HuH-7 (cell line): ENCODE results near the gene CFAP44.
"Not testable (repeated sequence)": the region's sequence is repeated elsewhere in the genome, so short reads cannot be mapped to it uniquely, and the experiment has no call there.

Experiments used
- DNase-seq: peaks from one replicate; pipeline ENCODE4 v3.0.0; 2011; ENCODE audit warnings: low spot score

The CFAP44 gene

DNA sequence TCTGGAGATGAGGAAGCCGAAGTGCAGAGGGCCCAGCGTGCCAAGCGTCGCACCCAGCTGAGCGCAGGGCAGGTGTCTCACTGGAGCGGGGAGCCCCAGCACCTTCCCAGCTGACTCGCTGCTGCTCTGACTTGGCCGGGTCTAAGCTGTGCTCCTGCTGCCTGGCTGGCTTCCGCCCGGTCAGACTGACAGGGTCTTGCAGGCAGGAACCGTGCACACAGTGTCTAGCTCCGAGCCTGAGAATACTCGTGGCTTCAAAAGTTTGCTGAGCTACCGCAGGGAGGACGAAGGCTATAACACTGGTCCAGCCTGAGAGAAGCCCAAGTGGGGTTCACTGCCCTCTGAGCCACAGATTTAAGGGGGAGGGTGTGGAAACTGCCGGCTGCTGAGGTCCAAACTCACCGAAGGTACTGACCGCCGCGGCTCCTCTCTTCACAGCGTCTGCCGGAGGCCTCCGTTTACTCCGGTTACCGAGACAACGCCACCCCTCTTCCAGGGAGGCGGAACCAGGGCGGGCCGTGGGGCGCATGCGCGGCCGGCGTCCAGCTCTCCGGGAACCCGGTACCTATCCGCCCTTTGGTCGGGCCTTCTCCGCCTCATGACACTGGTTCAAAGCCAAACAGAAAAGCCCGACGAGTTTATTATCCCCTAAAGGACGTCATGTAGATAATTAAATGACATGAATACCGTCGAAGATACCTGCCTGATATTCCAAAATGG, at the start of gene CFAP44:
TSS of gene CFAP44 (minus strand) at position 443 of the 720 bp plus-strand sequence. CDS start 7,829 bp downstream, outside the sequence.
- DNase-seq = no peak

- DNase-seq = no peak
Measured at GRCh38 chr3:113485161-113485609, 43.9 kb upstream of the CFAP44 start.

GRCh38 chr3:113468539-113468938, 27.2 kb upstream of the CFAP44 start:
- no peak for DNase-seq

- no peak for DNase-seq
Measured at GRCh38 chr3:113461488-113461887, 20.2 kb upstream of the CFAP44 start.

GRCh38 chr3:113458554-113458953, 17.3 kb upstream of the CFAP44 start:
- not testable (repeated sequence) for DNase-seq

DNA sequence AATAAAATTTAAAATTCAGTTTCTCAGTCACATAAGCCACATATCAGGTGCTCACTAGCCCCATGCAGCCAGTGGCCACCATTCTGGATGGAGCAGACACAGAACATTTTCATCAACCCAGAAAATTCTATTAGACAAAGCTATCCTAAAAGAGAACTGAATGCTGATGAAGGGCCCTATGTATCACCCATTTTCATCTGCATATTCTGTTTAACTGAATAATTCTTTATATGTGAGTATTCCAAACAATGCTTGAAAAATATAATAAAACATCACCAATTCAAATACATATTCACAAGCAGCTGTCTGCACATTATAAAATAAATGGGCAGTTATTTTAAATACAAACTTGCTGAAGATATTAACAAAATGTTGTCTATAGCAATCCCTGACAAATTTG, 14.2 kb upstream of the CFAP44 start:
- no peak for DNase-seq

DNA sequence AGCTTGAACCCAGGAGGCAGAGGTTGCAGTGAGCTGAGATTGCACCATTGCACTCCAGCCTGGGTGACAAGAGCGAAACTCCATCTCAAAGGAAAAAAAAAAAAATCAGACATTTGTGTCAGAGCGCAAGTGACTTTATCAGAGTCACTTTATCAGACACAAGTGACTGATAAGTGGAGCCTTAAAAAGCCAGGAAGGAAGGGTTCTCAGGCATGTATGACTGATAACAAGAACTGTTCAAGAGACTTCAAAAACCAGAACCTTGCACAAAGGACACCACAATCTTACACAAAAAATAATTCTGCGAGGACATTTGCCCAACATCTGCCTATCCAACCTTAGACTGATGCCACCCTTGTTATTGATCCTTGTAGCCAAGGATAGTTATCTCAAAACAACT, 13.3 kb upstream of the CFAP44 start:
- no peak for DNase-seq

- no peak for DNase-seq
Measured at GRCh38 chr3:113454057-113454456, 12.8 kb upstream of the CFAP44 start.

DNA sequence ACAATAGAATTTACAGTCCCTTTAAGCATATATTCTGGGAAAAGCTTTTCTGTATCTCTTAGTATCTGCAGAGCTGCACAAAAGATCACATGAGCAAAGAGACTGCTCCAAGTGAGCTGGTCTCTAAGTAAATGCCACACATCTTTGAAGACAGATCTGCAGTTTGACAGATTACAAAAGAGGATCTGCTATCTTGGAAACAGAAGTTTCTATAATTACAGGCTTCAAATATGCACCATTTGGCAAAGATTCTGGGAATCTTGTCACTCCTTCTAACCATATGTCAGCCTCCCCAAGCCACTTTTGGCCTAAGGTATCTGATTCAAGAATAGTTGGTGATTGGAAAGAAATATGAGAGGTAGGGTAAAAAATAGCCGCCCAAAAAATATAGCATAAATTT, 9.6 kb upstream of the CFAP44 start:
- no peak for DNase-seq

DNA sequence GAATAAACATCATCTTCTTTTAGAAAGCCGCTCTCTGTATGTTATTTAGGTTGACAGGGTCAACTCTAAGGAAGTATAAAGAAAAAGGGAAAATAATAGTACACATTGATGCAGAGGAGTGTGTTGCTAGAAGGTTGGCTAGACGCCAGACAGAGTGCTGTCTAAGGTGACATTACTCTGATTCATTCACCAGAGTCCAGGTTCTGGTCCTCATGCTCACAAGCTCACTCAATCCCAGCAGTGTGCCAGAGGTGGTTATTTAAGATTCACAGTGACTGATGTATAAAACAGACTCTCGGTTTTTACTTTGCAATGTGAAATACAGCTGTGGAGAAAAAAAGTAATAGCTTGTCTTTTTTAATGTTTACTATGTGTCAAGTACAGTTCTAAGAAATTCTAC, 1.7 kb downstream of the CFAP44 start:
- no peak for DNase-seq

DNA sequence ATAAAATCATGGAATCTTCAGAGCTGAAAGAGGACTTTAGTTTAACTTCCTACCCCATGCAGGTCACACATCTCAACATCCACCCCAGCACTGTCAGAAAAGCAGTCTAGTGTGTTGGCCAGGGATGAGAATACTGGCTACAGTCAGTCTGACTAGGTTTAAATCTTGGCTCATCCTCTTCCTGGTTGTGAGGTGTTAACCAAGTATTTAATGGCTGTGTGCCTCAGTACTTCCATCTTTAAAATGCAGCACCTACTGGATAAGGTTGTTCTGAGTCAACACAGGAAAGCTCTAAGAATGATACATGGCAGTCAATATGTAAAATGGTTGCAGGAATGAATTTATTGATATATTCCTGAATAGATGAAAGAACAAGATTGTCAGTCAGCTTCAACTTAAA, 3.1 kb downstream of the CFAP44 start:
- DNase-seq = no peak

GRCh38 chr3:113437411-113437810, 3.9 kb downstream of the CFAP44 start:
- DNase-seq = no peak

- DNase-seq = no peak
Measured at GRCh38 chr3:113436809-113437208, 4.5 kb downstream of the CFAP44 start.

DNA sequence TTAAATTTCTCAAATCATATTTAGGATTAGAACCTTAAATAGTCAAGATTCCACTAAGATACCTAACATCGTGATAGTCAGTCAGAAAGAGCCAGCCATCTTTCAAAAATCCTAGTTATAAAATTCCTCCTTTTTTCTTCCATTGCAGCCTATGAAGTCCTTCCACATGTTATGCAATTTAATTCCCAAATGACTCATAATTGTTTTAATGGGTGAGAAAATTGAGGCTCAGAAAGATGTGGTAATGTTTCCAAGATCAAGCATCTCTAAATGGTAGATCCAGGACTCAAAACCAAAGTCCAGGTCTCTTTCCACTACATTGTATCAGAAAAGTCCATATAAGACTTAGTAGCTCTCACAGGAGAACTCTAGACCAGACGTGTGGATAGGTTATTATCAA, 9.5 kb downstream of the CFAP44 start:
- DNase-seq = no peak

DNA sequence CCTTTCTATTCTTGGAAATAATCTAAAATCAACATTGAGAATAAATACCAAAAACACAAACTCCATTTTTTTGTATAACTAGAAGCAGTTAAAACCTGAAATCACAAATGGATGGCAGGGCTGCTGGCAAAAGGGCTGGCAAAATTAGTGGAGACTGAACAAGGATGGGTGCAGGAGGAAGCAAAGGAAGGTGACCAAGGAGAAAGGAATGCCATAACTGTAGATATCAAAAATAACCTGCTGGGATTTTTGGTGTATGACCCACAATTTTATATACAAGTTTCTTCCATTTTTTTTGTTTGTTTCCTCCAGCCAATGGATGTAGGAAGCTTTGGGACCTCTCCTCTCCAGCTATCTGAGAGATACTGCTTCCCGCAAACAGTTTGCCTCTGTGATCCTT, 12.7 kb downstream of the CFAP44 start:
- no peak for DNase-seq

DNA sequence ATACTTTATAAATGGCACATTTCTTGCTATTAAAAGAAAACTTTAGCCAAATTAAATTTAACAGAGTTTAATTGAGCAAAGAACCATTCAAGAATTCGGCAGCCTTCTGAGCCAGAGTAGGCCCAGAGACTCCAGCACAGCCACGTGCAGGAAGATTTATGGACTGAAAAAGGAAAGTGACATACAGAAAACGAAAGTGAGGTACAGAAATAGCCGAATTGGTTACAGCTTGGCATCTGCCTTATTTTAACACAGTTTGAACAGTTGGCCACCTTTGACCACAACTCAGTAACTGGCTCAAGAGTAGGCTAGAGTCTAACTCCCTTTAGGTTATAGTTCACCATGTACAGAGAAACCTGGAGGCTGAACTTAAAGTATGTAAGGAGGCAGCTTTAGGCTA, 17.6 kb downstream of the CFAP44 start:
- no peak for DNase-seq

GRCh38 chr3:113421082-113421481, 20.2 kb downstream of the CFAP44 start:
- no peak for DNase-seq

- no peak for DNase-seq
Measured at GRCh38 chr3:113409676-113410075, 31.6 kb downstream of the CFAP44 start.

- no peak for DNase-seq
Measured at GRCh38 chr3:113405180-113405579, 36.1 kb downstream of the CFAP44 start.

DNA sequence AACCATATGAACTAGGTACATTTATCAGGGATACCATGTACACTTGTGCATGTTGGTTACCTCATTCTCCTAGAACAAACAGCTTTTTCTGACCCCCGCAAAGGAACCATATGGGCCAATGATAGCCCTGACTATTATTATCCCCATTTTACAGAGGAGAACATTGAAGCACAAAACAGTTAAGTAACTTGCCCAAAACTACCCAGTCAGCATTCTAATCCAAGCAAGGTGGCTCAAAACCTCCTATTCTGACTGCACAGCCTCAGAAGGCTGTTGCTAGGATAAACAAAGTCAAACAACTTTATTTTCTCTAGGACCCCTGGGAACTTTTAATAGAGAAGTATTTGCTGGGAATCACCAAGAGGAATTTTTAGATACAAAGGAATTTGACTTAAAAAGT, 36.7 kb downstream of the CFAP44 start:
- no peak for DNase-seq
